ENCODE results near the gene CARS2. TPM values are rescaled to one million over a fixed set of nuclear protein-coding genes. Genes with fewer than 3 reads are reported as not detected.
A peak's percentile ranks its signal among the peaks of the same experiment; 100 is the strongest.

The CARS2 gene
- total and polyA plus RNA-seq, 7 donors, result 35.4 to 77.5 (median 45.7) TPM

GRCh38 chr13:110719036-110719710 lies 13.3 kb upstream of the CARS2 start:
- WGBS, 2 donors, result 98% methylated on average over 61 of the region's 61 CpGs
- Histone ChIP-seq H3K9me3 (no peaks in the 10 kb centered on the region), H3K36me3 (peaks cover 0 to 26% (median 8%) of the 10 kb centered on the region in 4 donors), H3K4me1 (peaks cover 0 to 32% (median 23%) of the 10 kb centered on the region in 4 donors), H3K27ac (no peak overlapping the region), H3K27me3 (no peaks in the 10 kb centered on the region), H3K4me3 (no peak overlapping the region)
- TF ChIP-seq EP300 (IDR thresholded peaks at IDR 0.05), result no peak
- TF ChIP-seq POLR2A (IDR thresholded peaks at IDR 0.05), result no peak
- no peak for TF ChIP-seq CTCF (IDR thresholded peaks at IDR 0.05)
- no peak for TF ChIP-seq POLR2AphosphoS5 (IDR thresholded peaks at IDR 0.05)
- intact Hi-C loops (cut with DNase I), result loop anchor here (5.0 to 10.0 kb wide), 4 partner anchors 93 to 496 kb away; no protein-coding TSS in a partner anchor
- no peak for DNase-seq

- DNase-seq, result peak; percentile 85
- 0 to 1% methylated on average over 12 of the region's 12 CpGs for WGBS, 2 donors
- Histone ChIP-seq H3K4me3 (peak overlapping the region; percentile 90 to 95 (median 91)), H3K27me3 (no peaks in the 10 kb centered on the region), H3K36me3 (peaks cover 0 to 20% (median 8%) of the 10 kb centered on the region in 4 donors), H3K27ac (peak overlapping the region; percentile 96 to 100 (median 98)), H3K9me3 (no peaks in the 10 kb centered on the region), H3K4me1 (peaks cover 0 to 34% (median 27%) of the 10 kb centered on the region in 4 donors)
- TF ChIP-seq CTCF (IDR thresholded peaks at IDR 0.05) (peak in 1 of 4 experiments; percentile 3), POLR2AphosphoS5 (IDR thresholded peaks at IDR 0.05) (no peak)
- intact Hi-C loops (cut with DNase I), result loop anchor here (2.0 to 10.0 kb wide), 5 partner anchors 96 to 499 kb away; no protein-coding TSS in a partner anchor
Measured at GRCh38 chr13:110716247-110716515, 10.3 kb upstream of the CARS2 start.

GRCh38 chr13:110715395-110716246 lies 9.7 kb upstream of the CARS2 start:
- H3K4me1 ChIP-seq, result peaks cover 0 to 39% (median 31%) of the 10 kb centered on the region in 4 donors
- 0% methylated on average over 74 of the region's 74 CpGs for WGBS, 2 donors
- peak; percentile 100 for DNase-seq
- TF ChIP-seq CTCF (IDR thresholded peaks at IDR 0.05) (peak in 2 of 4 experiments; percentile 14 to 23), POLR2A (IDR thresholded peaks at IDR 0.05) (peak; percentile 91 to 95), EP300 (IDR thresholded peaks at IDR 0.05) (peak in 2 of 4 donors; percentile 45 to 50), POLR2AphosphoS5 (IDR thresholded peaks at IDR 0.05) (peak; percentile 89 to 95 (median 92))
- H3K4me3 ChIP-seq, result peak overlapping the region; percentile 91 to 97 (median 94)
- no peaks in the 10 kb centered on the region for H3K27me3 ChIP-seq
- H3K27ac ChIP-seq, result peak overlapping the region; percentile 96 to 100 (median 100)
- peaks cover 0 to 15% (median 8%) of the 10 kb centered on the region in 4 donors for H3K36me3 ChIP-seq
- intact Hi-C loops (cut with DNase I), result loop anchor here (2.0 to 10.0 kb wide), 6 partner anchors 31 to 499 kb away; no protein-coding TSS in a partner anchor
- no peaks in the 10 kb centered on the region for H3K9me3 ChIP-seq

- peak; percentile 86 for DNase-seq
- Histone ChIP-seq H3K4me3 (peak overlapping the region; percentile 71 to 97 (median 84)), H3K27me3 (no peaks in the 10 kb centered on the region), H3K9me3 (no peaks in the 10 kb centered on the region), H3K4me1 (peaks cover 0 to 39% (median 31%) of the 10 kb centered on the region in 4 donors), H3K36me3 (peaks cover 0 to 8% (median 7%) of the 10 kb centered on the region in 4 donors), H3K27ac (peak overlapping the region; percentile 96 to 100 (median 100))
- intact Hi-C loops (cut with DNase I), result loop anchor here (2.0 to 10.0 kb wide), 5 partner anchors 30 to 500 kb away; no protein-coding TSS in a partner anchor
- peak; percentile 100 for TF ChIP-seq POLR2A (IDR thresholded peaks at IDR 0.05)
- TF ChIP-seq CTCF (IDR thresholded peaks at IDR 0.05), result no peak
- peak; percentile 100 for TF ChIP-seq POLR2AphosphoS5 (IDR thresholded peaks at IDR 0.05)
- peak in 1 of 4 donors; percentile 52 for TF ChIP-seq EP300 (IDR thresholded peaks at IDR 0.05)
- 0% methylated on average over 49 of the region's 49 CpGs for WGBS, 2 donors
Measured at GRCh38 chr13:110714797-110715394, 9.0 kb upstream of the CARS2 start.

Measured in sigmoid colon (tissue), 7 donors.